HS-5 (cell line): ENCODE results near the gene PHYKPL.
"Not testable (repeated sequence)": the region's sequence is repeated elsewhere in the genome, so short reads cannot be mapped to it uniquely, and the experiment has no call there.

ENCODE experiments used
- DNase-seq: peaks from one replicate; pipeline ENCODE4 v3.0.0-alpha.2; 2012; ENCODE audit warnings: low read depth

The PHYKPL gene

GRCh38 chr5:178238711-178239592 is 6.3 kb upstream of the PHYKPL start:
- DNase-seq, result no peak

DNA sequence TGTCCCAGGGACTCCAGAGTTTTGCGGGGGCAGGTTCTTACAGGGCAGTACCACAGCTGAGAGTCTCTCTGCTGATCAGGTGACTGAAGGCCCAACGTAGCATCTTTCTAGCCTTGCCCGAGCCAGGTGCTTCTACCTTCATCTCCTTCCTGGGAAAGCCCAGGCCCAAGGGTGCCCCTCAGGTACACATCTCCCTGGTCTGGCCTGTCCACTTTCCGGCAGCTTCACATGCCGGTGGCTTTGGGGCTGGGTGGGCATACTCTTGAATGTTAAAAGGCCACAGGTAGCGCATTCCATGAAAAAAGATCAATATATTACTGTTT is 5.7 kb upstream of the PHYKPL start:
- no peak for DNase-seq

DNA sequence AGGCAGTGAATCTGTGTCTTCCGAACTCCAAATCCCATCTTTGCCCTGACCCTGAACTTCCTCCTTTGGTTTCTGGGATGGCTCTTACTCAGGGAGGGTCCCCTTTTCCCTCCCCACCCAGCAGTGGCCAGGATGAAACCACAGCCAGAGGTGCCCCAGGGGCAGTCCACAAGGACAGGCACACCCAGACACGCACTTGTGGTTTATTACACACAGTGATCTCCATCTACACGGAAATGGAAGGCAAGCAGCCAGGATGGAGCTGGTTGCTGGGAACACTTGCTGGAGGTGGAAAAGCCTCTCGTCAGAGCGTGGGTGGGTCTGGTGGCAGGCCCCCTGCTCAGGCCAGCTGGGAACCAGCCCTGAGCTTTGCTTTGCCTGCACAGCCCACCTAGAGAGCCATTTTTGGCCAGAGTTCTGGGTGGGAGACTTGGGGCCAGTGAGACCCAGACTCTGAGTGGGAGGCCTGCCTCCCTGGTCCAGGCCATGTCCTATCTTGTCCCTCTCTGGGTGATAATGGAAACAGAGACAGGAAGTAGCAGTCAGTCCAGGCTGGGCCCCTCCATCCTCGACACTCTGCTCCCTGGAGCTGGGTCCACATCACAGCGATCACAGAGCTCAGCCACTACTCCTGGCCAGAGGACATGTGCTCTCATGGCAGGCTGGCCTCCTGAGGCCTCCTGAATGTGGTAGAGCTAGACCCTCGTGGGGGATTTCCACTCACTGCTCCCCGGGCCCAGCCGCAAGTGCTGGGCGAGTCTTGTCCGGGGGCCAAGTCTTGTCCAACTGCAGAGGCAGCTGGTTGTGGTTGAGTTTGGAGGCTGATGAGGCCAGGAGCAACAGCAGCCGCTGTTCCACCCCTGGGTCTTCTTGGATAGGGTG is 5.1 kb upstream of the PHYKPL start:
- DNase-seq, result no peak

- DNase-seq, result no peak
Measured at GRCh38 chr5:178236679-178237078, 4.1 kb upstream of the PHYKPL start.

- DNase-seq, result no peak
Measured at GRCh38 chr5:178236126-178236525, 3.5 kb upstream of the PHYKPL start.

DNA sequence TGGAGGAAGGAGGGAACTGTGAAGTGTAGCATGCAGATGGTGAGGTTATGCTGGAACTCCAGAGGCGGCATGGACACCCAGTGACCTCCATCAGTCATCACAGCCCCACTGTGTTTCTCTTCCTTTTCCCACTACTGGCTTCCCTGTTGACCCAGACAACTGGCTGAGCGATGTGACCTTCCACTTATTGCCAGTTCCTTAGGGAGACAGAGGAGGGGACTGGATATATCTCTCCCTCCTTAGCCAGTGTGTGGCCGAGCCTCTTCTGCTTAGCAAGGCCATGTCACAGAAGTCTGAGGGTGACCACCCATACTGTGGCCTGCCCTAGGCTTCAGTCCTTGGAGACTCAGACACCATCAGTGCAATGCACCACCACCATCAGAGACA is 3.0 kb upstream of the PHYKPL start:
- DNase-seq, result no peak

DNA sequence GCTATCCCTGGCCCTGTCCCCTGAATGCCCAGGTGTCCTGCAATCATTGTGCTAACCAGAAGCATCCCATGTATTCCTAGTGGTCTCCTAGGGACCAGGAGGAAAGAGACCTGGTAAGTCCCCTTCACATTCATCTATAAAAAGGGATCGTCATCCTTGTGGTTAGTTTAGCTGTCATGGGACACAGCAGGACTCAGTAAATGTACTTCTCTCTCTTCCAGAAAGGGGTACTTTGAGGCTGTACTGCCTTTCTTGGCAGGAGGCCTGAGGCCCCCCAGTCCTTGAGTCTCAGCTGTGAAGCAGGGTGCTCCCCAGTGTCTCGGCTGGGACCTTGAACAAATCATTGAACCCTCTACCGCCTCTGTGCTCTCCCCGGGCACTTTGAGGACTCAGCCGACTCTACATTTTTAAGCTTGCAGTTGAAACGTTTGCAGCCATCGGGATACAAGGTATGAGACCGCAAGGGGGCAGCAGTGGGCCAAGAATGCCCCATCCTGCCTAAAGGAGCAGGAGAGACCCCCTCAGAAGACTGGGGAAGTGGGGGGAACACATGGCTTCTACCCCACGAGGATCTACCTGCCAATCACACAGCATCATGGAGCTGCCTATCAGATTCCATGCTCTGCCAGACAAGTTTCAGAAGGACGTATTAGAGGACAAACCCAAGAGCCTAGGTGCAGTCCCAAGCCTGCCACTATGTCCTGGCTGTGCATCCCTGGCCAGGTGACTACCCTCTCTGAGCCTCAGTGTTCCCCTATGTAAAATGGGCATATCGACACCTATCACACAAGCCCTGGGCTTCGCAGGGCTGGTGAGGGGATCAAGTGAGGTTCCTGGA is 2.4 kb upstream of the PHYKPL start:
- DNase-seq, result no peak

- no peak for DNase-seq
Measured at GRCh38 chr5:178234121-178234749, 1.6 kb upstream of the PHYKPL start.

- DNase-seq, result no peak
Measured at GRCh38 chr5:178232920-178233429, 373 bp upstream of the PHYKPL start.

- DNase-seq, result no peak
Measured at GRCh38 chr5:178231539-178232123, 971 bp downstream of the PHYKPL start.

- no peak for DNase-seq
Measured at GRCh38 chr5:178230879-178231538, 1.6 kb downstream of the PHYKPL start.

DNA sequence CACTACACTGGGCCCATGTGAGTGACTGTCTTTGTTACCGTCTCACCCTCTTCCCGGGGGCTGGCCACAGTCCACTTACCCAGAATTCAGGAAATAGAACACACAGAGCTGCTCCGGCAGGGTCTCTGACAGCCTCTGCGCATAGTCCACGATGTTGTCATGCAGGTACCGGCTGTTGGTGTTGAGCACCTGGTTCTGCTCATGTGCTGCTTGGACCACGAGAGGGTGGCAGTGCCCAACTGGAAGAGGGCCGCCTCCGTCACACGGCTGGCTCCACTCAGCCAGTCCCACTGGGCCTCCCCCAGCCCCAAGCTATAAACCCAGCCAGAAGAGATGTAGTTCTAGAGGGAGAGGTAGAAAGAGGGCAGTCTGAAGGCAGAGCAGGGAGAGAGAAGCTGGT is 2.7 kb downstream of the PHYKPL start:
- DNase-seq, result no peak

GRCh38 chr5:178229111-178229510 is 3.5 kb downstream of the PHYKPL start:
- DNase-seq, result not testable (repeated sequence)

GRCh38 chr5:178228609-178229008 is 4.0 kb downstream of the PHYKPL start:
- DNase-seq, result no peak

- DNase-seq, result no peak
Measured at GRCh38 chr5:178227929-178228328, 4.7 kb downstream of the PHYKPL start.

- no peak for DNase-seq
Measured at GRCh38 chr5:178227138-178227659, 5.4 kb downstream of the PHYKPL start.

GRCh38 chr5:178225174-178225573 is 7.4 kb downstream of the PHYKPL start:
- DNase-seq, result no peak

GRCh38 chr5:178224403-178224802 is 8.2 kb downstream of the PHYKPL start:
- no peak for DNase-seq

DNA sequence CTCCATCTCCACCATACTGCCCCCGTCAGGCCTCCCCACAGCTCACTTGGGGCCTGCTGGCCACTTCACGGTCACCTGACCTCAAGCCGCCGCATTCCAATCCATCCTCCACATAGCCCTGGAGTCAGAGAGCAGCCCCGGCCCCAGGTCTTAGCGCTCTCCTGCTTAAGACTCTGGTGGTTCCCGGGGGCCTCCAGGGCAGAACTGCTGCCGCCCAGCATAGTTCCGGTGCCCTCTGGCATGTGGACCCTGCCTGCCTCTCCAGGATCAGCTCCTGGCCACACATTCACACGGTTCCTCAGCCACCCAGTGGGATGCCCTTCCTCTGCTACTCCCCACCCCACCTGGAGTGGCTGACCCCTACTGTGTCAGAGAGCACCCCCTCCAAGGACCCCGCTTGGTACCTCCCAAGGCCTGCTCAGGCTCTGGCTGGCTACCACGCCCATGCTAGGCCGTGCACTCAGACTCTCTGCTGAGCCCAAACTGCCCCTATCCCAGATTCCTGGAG is 8.7 kb downstream of the PHYKPL start:
- DNase-seq, result no peak

GRCh38 chr5:178223196-178223773 is 9.3 kb downstream of the PHYKPL start:
- DNase-seq, result no peak
